B cell (primary cell): Measurements from ENCODE around the gene FBN2.

Experiments
- CTCF ChIP-seq: fragments of 200-600 bp; IDR thresholded peaks from one replicate; pipeline ENCODE4 v1.8.0; 2022; ENCODE audit warnings: antibody characterized with exemption, mild to moderate bottlenecking
- EZH2 ChIP-seq: IDR thresholded peaks from 2 replicates; pipeline ENCODE4 v1.6.1; 2012; ENCODE audit warnings: borderline replicate concordance, low read depth, mild to moderate bottlenecking, moderate library complexity, low read length; ENCODE audit not compliant: insufficient read depth, poor library complexity, severe bottlenecking

- TF ChIP-seq CTCF (no peak), EZH2 (no peak)
Observed at GRCh38 chr5:128519827-128520226, 18.2 kb downstream of the FBN2 start.
